Measurements from ENCODE around the gene TNFRSF25. TPM values are rescaled to one million over a fixed set of nuclear protein-coding genes. Genes with fewer than 3 reads are reported as not detected.

Gene TNFRSF25
- total and polyA plus RNA-seq, 8 donors: 0.98 to 26.7 (median 2.6) TPM

- Histone ChIP-seq H3K27me3 (no peaks in the 10 kb centered on the region), H3K9me3 (no peaks in the 10 kb centered on the region), H3K36me3 (no peaks in the 10 kb centered on the region), H3K27ac (no peak overlapping the region), H3K4me1 (no peaks in the 10 kb centered on the region), H3K4me3 (no peak overlapping the region)
- intact Hi-C loops (cut with DNase I): no loop called here
- WGBS, 2 donors: 77 to 83% methylated on average over 13 of the region's 13 CpGs
- ATAC-seq (no peak), DNase-seq (peak in 2 of 6 donors; percentile 48 to 49), FAIRE-seq (no peak)
- no peak for TF ChIP-seq CTCF (IDR thresholded peaks at IDR 0.05)
Measured at GRCh38 chr1:6474815-6475282, 8.9 kb upstream of the TNFRSF25 start.

GRCh38 chr1:6473974-6474814 lies 8.2 kb upstream of the TNFRSF25 start:
- peak in 2 of 6 donors; percentile 15 to 58 for DNase-seq
- H3K9me3 ChIP-seq: no peaks in the 10 kb centered on the region
- no peaks in the 10 kb centered on the region for H3K27me3 ChIP-seq
- 80 to 87% methylated on average over 33 of the region's 33 CpGs for WGBS, 2 donors
- H3K4me1 ChIP-seq: no peaks in the 10 kb centered on the region
- intact Hi-C loops (cut with DNase I): no loop called here
- no peak for TF ChIP-seq CTCF (IDR thresholded peaks at IDR 0.05)
- no peak for ATAC-seq
- H3K36me3 ChIP-seq: no peaks in the 10 kb centered on the region
- FAIRE-seq: no peak
- no peak overlapping the region for H3K4me3 ChIP-seq
- H3K27ac ChIP-seq: no peak overlapping the region

GRCh38 chr1:6473156-6473555 lies 7.2 kb upstream of the TNFRSF25 start:
- H3K27me3 ChIP-seq: no peaks in the 10 kb centered on the region
- intact Hi-C loops (cut with DNase I): no loop called here
- no peaks in the 10 kb centered on the region for H3K4me1 ChIP-seq
- no peaks in the 10 kb centered on the region for H3K9me3 ChIP-seq
- 92 to 95% methylated on average over 17 to 18 of the region's 18 CpGs for WGBS, 2 donors
- no peak overlapping the region for H3K27ac ChIP-seq
- no peaks in the 10 kb centered on the region for H3K36me3 ChIP-seq
- ATAC-seq (no peak), DNase-seq (peak in 1 of 6 donors; percentile 65), FAIRE-seq (no peak)
- TF ChIP-seq CTCF (IDR thresholded peaks at IDR 0.05): no peak
- H3K4me3 ChIP-seq: no peak overlapping the region

- no peak for FAIRE-seq
- H3K36me3 ChIP-seq: no peaks in the 10 kb centered on the region
- H3K9me3 ChIP-seq: no peaks in the 10 kb centered on the region
- intact Hi-C loops (cut with DNase I): no loop called here
- H3K4me1 ChIP-seq: no peaks in the 10 kb centered on the region
- ATAC-seq: no peak
- TF ChIP-seq CTCF (IDR thresholded peaks at IDR 0.05): no peak
- H3K27ac ChIP-seq: no peak overlapping the region
- no peak for DNase-seq
- WGBS, 2 donors: 87 to 89% methylated on average over 10 of the region's 10 CpGs
- H3K4me3 ChIP-seq: no peak overlapping the region
- H3K27me3 ChIP-seq: no peaks in the 10 kb centered on the region
Measured at GRCh38 chr1:6472391-6472790, 6.4 kb upstream of the TNFRSF25 start.

- no peak overlapping the region for H3K27ac ChIP-seq
- FAIRE-seq (no peak), DNase-seq (peak in 1 of 6 donors; percentile 14), ATAC-seq (peak in 2 of 4 donors; percentile 46 to 59)
- H3K27me3 ChIP-seq: no peaks in the 10 kb centered on the region
- no peak overlapping the region for H3K4me3 ChIP-seq
- 91 to 99% methylated on average over 6 to 7 of the region's 7 CpGs for WGBS, 2 donors
- H3K9me3 ChIP-seq: no peaks in the 10 kb centered on the region
- intact Hi-C loops (cut with DNase I): no loop called here
- no peaks in the 10 kb centered on the region for H3K4me1 ChIP-seq
- no peaks in the 10 kb centered on the region for H3K36me3 ChIP-seq
- TF ChIP-seq CTCF (IDR thresholded peaks at IDR 0.05): no peak
Measured at GRCh38 chr1:6471970-6472368, 6.0 kb upstream of the TNFRSF25 start.

Data from pancreas (tissue), 10 donors.